HG03520 (cell line): ENCODE measurements around the gene ZNF326.
"Not testable (repeated sequence)": the region's sequence is repeated elsewhere in the genome, so short reads cannot be mapped to it uniquely, and the experiment has no call there.

Source experiments
- ATAC-seq: cut with Tn5 transposase; IDR thresholded peaks from one replicate; pipeline ENCODE4 v1.9.1; 2021; ENCODE audit warnings: mild to moderate bottlenecking, moderate library complexity; ENCODE audit not compliant: unreplicated experiment

Gene ZNF326

DNA sequence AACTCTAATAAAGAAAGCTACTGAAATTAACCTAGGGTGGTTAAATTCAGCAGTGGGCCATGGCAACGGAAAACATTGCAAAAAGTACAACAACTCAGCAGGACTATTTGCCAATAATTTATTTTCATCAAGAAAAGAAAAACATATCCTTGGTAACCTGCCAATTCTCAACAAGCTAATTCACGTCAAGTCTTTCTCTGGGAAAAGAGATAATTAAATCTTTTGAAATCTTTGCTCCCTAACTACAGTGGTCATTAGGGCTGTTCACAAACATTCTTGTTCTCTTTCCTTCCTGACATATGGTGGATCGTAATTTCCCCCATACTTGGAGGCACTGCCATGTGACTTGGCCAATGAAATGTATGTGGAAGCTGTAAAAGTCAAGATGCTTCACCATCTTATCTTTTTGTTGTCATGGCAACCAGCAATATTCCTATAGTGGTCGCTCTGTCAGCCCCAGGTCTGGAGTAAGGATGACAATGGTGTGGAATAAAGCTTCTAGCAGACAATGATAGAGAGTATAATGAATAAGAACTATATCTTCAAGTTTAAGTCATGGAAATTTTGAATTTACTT is 29.6 kb upstream of the ZNF326 start:
- no peak for ATAC-seq

DNA sequence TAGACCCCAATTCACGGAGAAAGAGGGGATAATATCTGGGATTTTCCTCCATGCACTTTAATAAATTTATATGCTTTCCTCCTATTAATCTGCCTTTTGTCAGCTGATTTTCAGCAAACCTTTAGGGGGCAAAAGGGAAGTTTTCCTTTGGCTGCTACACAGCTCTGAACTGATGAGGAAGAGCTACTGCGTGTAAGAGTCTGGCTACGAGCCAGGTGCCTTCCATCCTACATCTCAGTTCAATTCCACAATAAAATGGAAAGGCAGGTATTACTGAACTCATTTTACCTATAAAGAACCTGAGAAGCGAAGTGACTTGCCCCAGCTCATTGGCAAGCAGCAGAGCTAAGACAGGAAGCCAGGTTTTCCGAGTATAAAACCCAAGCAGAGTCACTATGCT is 28.3 kb upstream of the ZNF326 start:
- ATAC-seq, result no peak

DNA sequence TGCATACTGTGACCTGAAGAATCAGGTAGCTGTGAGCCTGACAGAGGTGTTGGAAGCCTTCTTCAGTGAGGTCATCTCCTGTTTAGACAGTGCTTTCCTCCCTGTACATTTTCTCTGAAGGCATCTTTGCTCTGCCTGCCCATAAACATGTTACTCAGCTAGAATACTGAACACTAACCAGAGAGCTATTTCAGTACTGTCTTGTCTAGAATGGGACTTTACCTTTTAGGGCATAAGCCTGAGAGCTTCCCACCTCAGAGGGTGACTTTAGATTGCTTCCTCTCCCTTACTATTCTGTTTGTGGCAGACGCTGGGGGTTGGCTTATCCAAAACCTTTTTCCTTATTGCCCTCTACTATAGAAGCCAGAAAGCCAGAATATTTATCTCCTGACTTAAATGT is 23.3 kb upstream of the ZNF326 start:
- ATAC-seq, result no peak

DNA sequence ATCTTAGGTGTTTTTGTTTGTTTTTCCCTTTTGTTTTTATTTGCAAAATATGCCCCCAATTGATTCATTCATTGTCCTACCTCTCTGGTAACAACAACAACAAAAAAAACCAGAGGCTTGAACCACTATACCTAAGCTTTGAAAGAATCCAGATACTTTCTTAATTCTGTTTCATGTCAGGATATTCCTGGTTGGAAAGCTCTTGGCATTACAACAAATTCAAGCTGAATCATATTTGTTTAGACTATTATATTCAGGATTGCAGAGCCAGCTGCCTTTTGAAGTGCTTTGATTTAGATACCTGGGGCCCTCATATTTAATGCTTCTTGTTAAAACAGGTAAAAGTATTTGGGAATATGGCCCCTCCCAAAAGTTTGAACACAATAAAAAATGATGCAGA is 22.9 kb upstream of the ZNF326 start:
- no peak for ATAC-seq

DNA sequence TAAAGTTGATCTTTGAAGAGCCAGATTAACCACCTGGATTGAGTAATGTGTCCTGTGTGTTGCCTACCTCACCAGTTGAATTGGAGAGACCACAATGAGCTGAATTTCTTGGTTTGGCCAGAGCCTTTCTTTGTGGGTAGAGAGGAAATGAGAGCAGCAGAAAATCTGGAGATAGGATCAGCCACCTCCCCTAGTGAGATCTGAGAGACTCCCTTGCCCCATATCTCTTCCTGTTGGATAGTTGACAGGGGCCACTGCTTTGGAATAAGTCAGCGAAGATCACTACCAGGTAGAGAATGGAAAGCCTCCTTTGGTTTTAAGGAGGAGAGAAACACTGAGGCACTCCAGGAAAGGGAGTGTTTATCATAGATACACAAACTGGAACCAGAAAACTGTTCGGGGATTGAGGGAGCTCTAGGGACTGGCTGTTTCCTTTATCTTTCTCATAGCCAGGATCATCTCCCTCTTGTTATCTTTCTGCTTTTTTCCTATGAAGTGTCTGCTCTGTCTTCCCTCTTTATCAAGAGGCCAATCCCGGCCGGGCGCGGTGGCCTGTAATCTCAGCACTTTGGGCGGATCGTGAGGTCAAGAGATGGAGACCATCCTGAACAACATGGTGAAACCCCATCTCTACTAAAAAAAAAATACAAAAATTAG is 21.3 kb upstream of the ZNF326 start:
- no peak for ATAC-seq

DNA sequence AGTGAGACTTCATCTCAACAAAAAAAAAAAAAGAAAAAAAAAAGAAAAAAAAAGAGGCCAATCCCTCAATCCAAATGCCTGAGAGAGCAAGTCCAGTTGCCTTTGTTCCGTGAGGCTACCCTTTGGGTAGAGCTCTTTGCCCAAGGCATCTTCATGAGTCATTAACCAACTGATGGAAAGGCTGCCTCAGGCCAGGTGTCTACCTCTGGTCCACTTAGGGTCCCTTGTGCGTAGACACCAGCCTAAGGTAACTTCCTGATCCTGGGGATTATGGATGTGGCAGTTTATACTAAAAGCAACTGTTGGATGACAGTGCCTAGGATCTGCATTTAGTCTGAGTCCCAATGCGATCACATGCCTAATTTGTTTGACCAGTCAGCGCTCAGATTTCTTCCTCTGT is 20.7 kb upstream of the ZNF326 start:
- ATAC-seq, result no peak

DNA sequence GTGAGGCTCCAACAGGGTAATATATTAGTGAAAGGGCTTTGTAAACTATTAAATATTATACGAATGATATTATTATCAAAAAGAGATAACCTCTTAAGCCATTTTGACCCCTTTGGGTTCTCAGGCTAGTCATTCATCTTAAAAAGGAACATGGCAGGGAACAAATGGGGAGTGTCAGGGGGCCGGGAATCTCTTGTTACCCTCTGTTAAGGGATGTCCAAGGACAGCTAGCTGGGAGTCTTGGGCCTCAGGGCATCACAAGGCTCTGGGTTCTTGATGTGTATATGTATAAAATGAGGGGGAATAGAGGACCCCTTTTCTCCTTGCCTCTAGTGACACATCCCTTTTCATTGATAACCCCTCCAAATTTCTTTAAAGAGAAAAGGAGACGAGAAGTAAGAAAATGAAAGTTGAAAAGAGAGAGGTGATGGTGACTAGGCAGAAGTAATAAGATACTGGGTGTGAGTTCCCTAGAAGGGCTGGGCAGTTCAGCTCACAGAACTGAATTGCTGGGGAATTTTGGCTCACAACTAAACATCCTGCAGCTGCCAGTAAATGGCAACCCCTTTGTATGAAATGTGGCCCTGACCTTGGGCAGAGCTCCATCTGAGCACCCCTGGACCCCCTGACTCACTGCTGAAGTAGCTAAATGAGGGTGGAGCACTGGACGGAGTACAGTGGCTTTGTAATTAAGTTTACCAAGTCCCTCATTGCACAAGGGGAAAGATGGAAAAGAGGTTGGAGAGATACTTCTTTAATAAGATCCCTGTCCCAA is 20.0 kb upstream of the ZNF326 start:
- ATAC-seq, result no peak

DNA sequence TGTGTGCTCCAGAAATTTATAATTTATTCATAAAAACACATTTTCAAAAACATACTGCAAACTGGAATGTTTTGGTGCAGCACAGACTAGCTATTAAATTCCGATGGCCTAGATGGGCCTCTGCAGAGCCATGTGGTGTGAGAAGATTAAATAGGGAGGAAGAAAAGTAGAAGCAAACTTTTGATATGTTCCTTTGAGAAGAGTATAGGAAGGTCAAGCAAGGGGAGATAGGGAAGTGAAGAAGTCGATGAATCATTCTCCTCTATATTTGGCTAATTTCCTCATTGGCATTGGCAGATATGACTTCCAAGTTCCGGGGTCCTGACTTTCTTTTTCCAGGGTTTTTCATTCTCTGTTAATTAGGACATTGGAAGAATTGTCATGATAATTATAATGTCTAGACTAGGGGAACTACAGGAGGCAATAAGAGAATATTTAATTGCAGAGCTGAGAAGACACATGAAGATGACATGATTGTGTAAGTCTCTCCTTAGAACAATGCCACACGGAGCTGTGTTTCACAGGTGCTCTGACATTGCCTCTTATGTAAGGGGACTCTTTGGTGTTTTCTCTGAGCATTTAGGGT is 19.3 kb upstream of the ZNF326 start:
- ATAC-seq, result no peak

DNA sequence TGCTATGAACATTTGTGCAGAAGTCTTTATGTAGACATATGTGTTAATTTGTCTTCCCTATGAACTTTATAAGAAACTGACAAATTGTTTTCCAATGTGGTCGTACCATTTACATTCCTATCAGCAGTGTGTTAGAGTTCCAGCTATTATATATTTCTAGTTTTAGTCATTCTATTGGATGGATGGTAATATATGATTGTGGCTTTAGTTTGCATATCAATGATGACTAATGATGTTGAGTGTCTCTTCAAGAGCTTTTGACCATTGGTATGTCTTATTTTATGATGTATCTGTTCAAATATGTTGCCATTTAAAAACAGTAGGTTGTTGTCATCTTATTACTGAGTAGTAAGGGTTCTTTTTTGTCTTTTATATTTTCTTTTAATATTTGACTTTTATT is 16.2 kb upstream of the ZNF326 start:
- no peak for ATAC-seq

DNA sequence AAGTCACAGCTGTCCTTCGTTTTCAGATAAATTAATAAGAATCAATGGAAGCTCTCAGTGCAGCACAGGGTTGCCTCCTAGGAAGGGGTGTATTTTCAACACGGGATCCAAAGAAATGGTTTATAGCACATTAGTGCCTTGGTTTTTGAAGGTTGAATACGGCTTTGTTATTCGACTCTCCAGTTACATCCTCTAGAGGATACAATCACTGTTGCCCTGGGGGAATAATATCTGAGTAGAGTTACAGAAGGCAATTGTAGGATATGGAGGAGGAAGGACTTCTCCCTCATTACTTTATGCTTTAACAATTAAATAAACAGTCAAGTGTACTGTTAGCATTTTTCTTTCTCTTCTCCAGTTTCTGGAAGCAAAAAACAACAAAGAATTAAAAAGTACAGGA is 14.3 kb upstream of the ZNF326 start:
- ATAC-seq, result no peak

DNA sequence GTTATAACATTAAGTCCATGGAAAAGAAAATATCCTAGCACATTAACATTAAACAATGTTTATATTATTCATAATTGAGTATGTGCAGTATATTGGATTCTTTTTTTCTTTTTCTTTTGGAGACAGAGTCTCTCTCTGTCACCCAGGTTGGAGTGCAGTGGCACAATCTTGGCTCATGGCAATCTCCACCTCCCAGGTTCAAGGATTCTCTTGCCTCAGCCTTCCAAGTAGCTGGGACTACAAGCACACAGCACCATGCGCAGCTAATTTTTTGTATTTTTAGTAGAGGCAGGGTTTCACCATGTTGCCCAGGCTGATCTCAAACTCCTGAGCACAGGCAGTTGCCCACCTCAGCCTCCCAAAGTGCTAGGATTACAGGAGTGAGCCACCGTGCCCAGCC is 12.1 kb upstream of the ZNF326 start:
- not testable (repeated sequence) for ATAC-seq

DNA sequence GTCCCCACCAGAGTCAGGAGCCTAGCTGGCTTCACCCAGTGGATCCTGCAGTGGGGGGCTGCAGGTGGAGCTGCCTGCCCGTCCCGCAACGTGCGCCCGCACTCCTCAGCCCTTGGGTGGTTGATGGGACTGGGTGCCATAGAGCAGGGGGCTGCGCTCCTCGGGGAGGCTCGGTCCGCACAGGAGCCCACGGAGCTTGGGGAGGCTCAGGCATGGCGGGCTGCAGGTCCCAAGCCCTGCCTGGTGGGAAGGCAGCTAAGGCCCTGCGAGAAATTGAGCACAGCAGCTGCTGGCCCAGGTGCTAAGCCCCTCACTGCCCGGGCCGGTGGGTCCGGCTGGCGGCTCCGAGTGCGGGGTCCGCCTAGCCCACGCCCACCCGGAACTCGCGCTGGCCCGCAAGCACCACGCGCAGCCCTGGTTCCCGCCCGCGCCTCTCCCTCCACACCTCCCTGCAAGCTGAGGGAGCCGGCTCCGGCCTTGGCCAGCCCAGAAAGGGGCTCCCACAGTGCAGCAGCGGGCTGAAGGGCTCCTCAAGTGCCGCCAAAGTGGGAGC is 10.3 kb upstream of the ZNF326 start:
- ATAC-seq, result not testable (repeated sequence)

DNA sequence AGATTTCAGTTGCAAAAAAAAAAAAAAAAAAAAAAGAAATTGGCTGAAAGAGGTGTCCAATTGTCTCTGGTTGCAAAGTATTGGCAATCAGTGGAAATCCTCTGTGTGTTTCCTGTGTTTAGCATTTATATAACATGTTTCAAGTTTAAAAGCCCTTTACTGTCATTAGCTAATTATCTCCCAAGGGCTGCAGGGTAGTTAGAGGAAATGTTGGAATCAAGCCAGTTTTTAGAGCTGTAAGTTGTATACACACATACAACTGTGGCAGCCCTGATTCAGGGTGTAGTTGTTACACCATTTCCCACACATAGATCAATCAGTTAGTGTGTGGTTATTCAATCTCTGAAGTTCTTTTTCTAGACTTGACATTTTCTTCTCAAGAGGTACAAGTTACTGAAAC is 8.9 kb upstream of the ZNF326 start:
- no peak for ATAC-seq

DNA sequence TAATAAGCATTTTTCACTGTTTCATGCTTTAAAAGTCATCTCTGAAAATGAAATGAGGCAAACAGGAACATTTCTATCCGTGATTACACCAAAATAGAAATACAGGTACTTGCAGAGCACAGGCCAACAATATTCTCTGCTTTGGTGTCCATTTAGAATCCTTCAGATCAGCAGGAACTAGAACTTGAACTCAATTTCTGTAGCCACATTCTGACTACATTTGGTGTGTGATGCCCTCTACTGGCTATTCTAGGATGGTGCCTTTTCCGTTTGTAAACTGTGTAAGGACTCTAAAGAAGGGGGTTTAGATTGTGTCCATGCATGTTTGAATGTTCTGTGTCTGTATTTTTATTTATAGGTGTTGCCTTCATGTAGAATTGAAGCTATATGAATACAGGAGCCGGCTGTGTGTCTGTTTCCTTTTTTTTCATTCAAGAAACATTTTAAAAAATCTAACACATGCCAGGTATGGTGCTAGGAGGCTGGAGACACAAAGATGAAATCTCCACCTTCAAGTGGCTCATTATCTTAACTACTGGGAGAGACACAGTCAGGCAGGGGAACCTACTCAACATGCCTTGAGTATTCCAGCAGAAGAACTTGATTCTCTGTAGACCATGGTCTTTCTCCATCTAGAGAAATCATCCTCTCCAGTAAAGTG is 7.6 kb upstream of the ZNF326 start:
- ATAC-seq, result peak; percentile 77

DNA sequence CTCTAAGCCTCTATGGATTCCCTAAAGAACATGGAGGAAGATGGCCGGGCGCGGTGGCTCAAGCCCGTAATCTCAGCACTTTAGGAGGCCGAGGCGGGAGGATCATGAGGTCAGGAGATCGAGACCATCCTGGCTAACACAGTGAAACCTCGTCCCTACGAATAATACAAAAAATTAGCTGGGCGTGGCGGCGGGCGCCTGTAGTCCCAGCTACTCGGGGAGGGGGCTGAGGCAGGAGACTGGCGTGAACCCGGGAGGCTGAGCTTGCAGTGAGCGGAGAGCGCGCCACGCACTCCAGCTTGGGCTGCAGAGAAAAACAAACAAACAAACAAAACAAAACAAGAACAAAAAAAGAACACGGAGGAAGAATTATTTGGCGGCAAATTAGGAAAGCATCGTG is 5.8 kb upstream of the ZNF326 start:
- ATAC-seq, result no peak

DNA sequence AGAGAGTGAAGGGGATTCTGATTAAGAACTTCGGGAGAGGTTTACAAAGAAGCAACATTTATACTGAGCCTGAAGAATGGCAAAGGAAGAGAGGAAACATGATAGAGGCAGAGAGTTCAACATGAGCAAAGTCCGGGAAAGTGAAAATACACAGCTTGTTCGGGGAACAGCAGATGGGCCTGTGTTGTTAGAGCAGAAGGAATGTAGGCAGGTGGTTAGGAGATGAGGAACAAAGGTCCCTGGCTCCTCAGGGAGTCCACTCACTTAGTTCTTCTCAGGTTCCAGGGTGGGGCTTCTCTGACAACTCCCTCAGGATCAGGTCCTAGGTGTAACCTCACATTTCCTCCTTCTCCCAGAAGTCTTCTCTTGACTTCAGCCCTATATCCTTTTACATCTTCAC is 5.1 kb upstream of the ZNF326 start:
- ATAC-seq, result no peak

DNA sequence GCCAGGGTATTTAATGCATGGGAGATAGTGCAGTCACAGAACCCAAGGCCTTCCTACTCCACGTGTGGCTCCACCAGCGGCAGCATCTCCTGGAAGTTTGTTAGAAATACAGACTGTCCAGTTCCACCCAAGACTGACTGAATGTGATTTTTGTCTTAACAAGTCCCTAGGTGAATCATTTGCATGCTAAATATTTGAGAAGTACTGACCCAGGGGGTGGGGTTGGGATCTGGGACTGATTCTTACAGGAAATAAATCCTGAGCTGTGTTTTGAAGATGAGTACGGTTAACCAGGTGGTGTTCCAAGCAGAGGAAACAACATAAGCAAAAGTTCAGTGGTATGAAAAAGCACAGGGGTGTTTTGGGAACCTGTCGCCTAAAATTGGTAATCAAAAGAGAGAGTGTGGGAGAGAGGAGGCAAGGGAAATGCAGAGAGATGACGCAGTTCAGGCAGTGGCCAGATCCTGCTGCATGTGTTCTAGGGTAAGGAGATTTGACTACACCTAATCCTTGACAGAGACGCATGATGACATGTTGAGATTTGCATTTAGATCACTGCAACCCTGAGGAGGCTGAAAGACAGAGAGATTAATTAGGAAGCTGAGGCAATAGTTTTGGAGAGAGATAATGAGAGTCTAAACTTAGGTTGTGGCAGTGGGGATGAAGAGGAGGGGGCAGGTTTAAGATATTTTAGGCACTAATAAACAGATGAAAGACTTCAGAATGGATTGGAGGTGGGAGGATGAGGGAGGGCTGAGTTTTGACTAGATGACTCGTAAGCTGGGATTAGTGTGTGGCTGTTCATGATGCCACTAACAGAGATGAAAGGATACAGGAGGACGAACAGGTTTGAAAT is 3.7 kb upstream of the ZNF326 start:
- no peak for ATAC-seq

DNA sequence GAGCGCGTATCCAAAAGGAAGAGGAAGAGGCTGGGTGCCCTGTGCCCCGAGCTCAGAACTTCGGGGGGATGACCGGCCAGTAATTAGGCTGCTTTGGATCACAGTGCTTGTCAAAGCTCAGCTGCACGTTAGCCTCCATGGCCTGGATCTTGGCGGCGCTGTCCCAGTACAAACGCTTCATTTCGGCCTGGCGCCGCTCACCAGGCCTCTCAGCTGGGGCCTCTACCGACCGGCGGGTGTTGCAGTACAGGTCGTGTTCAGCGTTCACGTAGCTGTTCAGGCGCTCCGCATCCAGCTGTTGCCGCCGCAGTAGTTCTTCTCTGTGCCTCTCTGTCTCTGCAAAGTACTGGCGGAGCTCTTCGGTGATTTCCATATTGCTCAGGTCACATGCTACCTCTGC is 1.4 kb upstream of the ZNF326 start:
- ATAC-seq, result no peak

DNA sequence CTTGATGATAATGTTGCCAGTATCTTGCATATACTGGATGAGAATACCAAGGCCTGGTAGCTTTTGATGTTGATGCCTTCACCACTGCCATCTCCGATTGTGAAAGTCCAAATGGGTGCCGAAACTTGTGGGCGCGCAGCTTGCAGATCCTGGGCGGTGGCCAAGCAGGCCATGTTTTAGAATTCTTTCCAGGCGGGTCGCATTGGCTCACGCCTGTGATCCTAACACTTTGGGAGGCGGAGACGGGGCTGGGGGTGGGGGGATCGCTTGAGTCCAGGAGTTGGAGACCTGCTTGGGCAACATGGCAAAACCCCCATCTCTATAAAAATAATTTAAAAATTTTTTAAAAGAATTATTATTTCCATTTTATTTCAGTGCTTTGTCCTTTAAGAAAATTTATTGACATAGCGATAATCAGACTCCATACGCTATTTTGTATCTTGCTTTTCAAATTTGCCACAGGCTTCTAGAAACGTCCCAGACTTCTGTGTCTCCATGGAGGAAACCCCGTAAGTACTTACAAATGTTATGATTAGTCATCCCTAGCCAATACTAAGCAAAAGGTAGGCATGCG is 592 bp upstream of the ZNF326 start:
- no peak for ATAC-seq
